ENCODE measurements around the gene HIVEP1.

DNA sequence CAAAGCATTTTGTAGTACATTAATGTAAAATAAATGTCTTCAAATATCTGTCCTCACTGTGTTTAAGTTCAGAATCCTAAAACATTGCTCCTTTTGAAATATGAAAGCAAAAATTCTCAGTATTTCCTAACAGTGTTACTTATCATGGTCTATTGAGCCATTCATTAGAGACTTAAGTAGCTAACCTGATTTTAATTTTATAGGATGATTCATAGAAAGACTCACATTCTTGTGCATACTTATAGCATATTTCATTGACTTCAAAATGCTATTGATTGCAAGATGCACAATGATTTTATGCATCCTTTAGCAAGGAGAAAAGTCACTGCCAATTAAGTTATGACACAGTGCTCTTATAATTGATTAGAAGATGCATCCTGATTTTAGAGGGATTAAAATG, 85.7 kb downstream of the HIVEP1 start:
- TF ChIP-seq SP1 (IDR thresholded peaks at IDR 0.05): no peak
- TF ChIP-seq NFRKB (IDR thresholded peaks at IDR 0.05): no peak
- no peak for TF ChIP-seq LEF1 (IDR thresholded peaks at IDR 0.05; ENCODE audit: borderline replicate concordance)
- TF ChIP-seq HDGF (IDR thresholded peaks at IDR 0.05; ENCODE audit: borderline replicate concordance): no peak
- TF ChIP-seq SUZ12 (IDR thresholded peaks at IDR 0.05): no peak
- TF ChIP-seq ELF4 (IDR thresholded peaks at IDR 0.05): no peak
- TF ChIP-seq L3MBTL2 (conservative IDR thresholded peaks at IDR 0.05): no peak
- TF ChIP-seq TARDBP (IDR thresholded peaks at IDR 0.05): no peak
- no peak for TF ChIP-seq BHLHE40 (IDR thresholded peaks at IDR 0.05; ENCODE audit: borderline replicate concordance)
